ENCODE measurements around the gene TOP3A. TPM values are rescaled to one million over a fixed set of nuclear protein-coding genes. Genes with fewer than 3 reads are reported as not detected.
A peak's percentile ranks its signal among the peaks of the same experiment; 100 is the strongest.
"Not testable (repeated sequence)": the region's sequence is repeated elsewhere in the genome, so short reads cannot be mapped to it uniquely, and the experiment has no call there.

The TOP3A gene
- total RNA-seq, 2 experiments from 2014 or later, result 59.0 to 59.5 TPM

DNA sequence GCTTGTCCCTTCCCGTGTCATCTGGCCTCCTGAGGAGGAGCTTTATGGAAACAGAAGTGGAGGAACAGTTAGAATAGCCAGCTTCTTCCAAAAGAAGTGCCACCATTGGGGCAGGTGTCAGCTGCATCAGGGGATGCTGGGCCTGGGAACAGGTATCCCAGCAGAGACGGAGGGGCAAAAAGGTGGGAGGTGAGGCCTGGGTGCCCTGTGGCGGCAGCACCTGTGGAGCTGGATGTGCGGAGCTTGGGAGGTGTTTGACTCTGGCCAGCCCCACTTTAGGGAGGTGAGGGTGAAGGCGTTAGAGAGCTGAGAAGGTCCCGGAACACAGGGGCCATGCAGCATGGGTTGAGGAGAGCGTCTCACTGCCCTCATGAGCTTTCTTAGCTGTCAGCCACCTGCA lies 5.5 kb upstream of the TOP3A start:
- intact Hi-C loops (cut with micrococcal nuclease), result no loop called here
- Mint-ChIP-seq H3K27ac (no peak overlapping the region), H3K27me3 (ENCODE audit: low read depth) (no peaks in the 10 kb centered on the region), H3K36me3 (ENCODE audit: low read depth) (peaks cover 5% of the 10 kb centered on the region), H3K4me3 (no peak overlapping the region), H3K4me1 (ENCODE audit: low read depth) (peaks cover 59% of the 10 kb centered on the region), H3K9me3 (no peaks in the 10 kb centered on the region)
- CTCF ChIA-PET, result interaction anchor here (1.1 to 1.7 kb wide), 2 partner anchors 70 to 73 kb away, joined by 3 read pairs; no protein-coding TSS in a partner anchor
- DNase-seq, result no peak

DNA sequence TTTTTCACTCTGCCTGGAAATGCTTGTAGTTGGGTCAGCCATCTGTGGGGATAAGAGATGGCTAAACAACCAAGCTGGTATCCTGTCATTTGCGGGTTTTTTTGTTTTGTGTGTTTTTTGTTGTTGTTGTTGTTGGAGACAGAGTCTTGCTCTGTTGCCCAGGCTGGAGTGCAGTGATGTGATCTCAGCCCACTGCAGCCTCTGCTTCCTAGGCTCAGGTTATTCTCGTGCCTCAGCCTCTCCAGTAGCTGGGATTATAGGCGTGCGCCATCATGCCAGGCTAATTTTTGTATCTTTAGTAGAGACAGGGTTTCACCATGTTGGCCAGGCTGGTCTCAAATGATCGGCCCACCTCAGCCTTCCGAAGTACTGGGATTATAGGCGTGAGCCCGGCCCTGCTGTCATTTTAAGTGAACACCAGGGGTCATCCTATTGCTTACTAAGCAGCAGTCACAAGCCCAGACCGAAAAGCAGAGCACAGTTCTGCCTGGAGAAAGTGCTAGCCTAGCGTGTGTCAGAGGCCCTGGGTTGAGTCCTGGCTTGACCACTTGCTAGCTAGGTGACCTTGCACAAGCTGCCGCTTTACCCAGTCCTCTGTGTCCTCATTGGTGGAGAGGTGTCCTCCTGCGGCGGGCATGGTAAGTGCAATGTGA lies 4.9 kb upstream of the TOP3A start:
- Mint-ChIP-seq H3K4me1 (ENCODE audit: low read depth) (peaks cover 54% of the 10 kb centered on the region), H3K27me3 (ENCODE audit: low read depth) (no peaks in the 10 kb centered on the region), H3K9me3 (no peaks in the 10 kb centered on the region), H3K4me3 (no peak overlapping the region), H3K27ac (no peak overlapping the region), H3K36me3 (ENCODE audit: low read depth) (peaks cover 5% of the 10 kb centered on the region)
- intact Hi-C loops (cut with micrococcal nuclease), result no loop called here
- CTCF ChIA-PET, result interaction anchor here (1.1 to 1.7 kb wide), 2 partner anchors 69 to 72 kb away, joined by 3 read pairs; no protein-coding TSS in a partner anchor
- peak; percentile 29 for DNase-seq

DNA sequence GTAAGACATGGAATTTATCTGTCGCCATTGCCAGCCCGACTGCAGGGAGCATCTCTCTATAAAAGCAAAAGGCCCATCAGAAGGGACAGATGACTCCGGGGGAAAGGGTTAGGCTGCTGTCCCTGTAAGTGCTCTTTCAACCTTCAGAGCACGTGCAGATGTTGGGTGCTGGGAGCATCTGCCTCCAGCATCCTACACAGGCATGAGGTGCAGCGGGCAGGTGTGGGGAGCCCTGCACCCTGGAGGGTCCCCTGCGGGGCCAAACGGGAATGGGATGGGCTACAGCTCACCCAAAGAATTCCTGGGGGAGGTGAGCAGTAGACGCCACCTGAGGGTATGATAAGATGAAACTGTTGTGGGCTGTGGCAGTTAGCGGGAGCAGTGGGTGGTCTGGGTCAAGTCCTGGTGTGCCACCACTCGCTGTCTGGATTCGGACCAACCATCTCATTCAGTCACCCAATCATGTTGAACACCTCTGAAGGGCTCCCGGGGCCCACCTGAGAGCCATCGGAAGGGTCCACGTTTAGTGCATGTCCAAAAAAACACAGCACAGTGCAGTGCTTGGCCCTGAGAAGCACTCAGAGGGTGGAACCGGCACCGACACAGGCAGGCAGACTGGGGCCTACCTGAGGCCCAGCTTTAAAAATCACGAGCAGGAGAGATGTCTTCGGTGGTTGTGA lies 4.1 kb upstream of the TOP3A start:
- no peaks in the 10 kb centered on the region for H3K9me3 Mint-ChIP-seq
- no peaks in the 10 kb centered on the region for H3K27me3 Mint-ChIP-seq (ENCODE audit: low read depth)
- peaks cover 10% of the 10 kb centered on the region for H3K36me3 Mint-ChIP-seq (ENCODE audit: low read depth)
- H3K4me3 Mint-ChIP-seq, result no peak overlapping the region
- intact Hi-C loops (cut with micrococcal nuclease), result no loop called here
- peaks cover 55% of the 10 kb centered on the region for H3K4me1 Mint-ChIP-seq (ENCODE audit: low read depth)
- DNase-seq, result no peak
- CTCF ChIA-PET, result no interaction called here
- H3K27ac Mint-ChIP-seq, result no peak overlapping the region

DNA sequence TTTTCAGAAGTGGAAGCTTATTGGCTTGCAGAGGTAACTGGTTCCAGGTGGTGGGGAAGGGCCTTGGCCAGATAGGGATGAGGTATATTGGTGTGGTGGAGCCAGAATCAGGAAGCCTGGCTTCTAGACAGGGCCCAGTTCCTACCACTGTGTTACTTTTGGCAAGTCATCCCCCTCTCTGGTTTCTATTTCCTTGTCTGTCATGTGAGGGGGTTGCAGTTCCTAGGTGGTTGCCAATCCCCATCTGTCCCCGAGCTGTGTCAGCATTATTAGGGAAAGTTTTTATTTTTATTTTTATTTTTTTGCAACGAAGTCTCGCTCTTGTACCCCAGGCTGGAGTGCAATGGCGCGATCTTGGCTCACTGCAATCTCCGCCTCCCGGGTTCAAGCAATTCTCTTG lies 3.3 kb upstream of the TOP3A start:
- intact Hi-C loops (cut with micrococcal nuclease), result no loop called here
- no peak overlapping the region for H3K4me3 Mint-ChIP-seq
- no peak overlapping the region for H3K27ac Mint-ChIP-seq
- H3K36me3 Mint-ChIP-seq (ENCODE audit: low read depth), result peaks cover 15% of the 10 kb centered on the region
- CTCF ChIA-PET, result interaction anchor here (0.6 kb wide), 2 partner anchors 101 to 561 kb away, joined by 3 to 4 read pairs; no protein-coding TSS in a partner anchor
- H3K27me3 Mint-ChIP-seq (ENCODE audit: low read depth), result no peaks in the 10 kb centered on the region
- no peaks in the 10 kb centered on the region for H3K9me3 Mint-ChIP-seq
- peaks cover 60% of the 10 kb centered on the region for H3K4me1 Mint-ChIP-seq (ENCODE audit: low read depth)
- no peak for DNase-seq

DNA sequence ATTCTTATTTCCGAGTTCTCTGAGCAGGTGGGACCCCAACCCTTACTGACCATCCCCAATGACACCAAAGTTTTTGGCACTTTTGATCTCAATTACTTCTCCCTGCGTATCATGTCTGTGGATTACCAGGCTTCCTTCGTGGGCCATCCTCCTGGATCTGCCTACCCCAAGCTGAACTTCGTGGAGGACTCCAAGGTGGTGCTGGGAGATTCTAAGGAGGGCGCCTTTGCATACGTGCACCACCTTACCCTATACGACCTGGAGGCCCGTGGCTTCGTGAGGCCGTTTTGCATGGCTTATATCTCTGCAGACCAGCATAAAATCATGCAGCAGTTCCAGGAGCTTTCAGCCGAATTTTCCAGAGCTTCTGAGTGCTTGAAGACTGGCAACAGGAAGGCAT lies 1.2 kb upstream of the TOP3A start:
- peak overlapping the region; percentile 92 for H3K4me3 Mint-ChIP-seq
- H3K27ac Mint-ChIP-seq, result peak overlapping the region; percentile 99
- peaks cover 26% of the 10 kb centered on the region for H3K36me3 Mint-ChIP-seq (ENCODE audit: low read depth)
- peaks cover 76% of the 10 kb centered on the region for H3K4me1 Mint-ChIP-seq (ENCODE audit: low read depth)
- DNase-seq, result no peak
- intact Hi-C loops (cut with micrococcal nuclease), result loop anchor here (1.0 to 2.0 kb wide), 6 partner anchors 47 to 229 kb away; partner anchors contain the start of genes ALKBH5, DRG2, LLGL1 and MIEF2
- no peaks in the 10 kb centered on the region for H3K9me3 Mint-ChIP-seq
- no peaks in the 10 kb centered on the region for H3K27me3 Mint-ChIP-seq (ENCODE audit: low read depth)
- CTCF ChIA-PET, result no interaction called here

DNA sequence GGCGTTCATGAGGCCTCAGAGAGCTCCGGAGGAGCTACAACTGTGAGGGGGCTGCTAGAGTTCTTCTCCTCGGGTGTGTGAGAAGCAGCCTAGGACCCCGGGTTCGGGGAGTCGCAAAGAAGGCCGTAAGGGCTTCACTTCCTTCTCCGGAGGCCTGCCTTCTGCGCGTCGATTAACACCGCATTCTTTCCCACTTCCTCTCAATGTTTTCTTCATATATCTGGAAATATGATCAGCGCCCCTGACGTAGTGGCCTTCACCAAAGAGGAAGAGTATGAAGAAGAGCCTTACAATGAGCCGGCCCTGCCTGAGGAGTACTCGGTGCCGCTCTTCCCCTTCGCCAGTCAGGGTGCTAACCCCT lies 748 bp upstream of the TOP3A start:
- H3K36me3 Mint-ChIP-seq (ENCODE audit: low read depth), result peaks cover 29% of the 10 kb centered on the region
- intact Hi-C loops (cut with micrococcal nuclease), result loop anchor here (1.0 to 2.0 kb wide), 6 partner anchors 48 to 228 kb away; partner anchors contain the start of genes ALKBH5, DRG2, LLGL1 and MIEF2
- DNase-seq, result peak; percentile 13
- CTCF ChIA-PET, result no interaction called here
- H3K4me1 Mint-ChIP-seq (ENCODE audit: low read depth), result peaks cover 74% of the 10 kb centered on the region
- H3K9me3 Mint-ChIP-seq, result no peaks in the 10 kb centered on the region
- H3K27me3 Mint-ChIP-seq (ENCODE audit: low read depth), result no peaks in the 10 kb centered on the region
- H3K4me3 Mint-ChIP-seq, result peak overlapping the region; percentile 92
- H3K27ac Mint-ChIP-seq, result peak overlapping the region; percentile 99

DNA sequence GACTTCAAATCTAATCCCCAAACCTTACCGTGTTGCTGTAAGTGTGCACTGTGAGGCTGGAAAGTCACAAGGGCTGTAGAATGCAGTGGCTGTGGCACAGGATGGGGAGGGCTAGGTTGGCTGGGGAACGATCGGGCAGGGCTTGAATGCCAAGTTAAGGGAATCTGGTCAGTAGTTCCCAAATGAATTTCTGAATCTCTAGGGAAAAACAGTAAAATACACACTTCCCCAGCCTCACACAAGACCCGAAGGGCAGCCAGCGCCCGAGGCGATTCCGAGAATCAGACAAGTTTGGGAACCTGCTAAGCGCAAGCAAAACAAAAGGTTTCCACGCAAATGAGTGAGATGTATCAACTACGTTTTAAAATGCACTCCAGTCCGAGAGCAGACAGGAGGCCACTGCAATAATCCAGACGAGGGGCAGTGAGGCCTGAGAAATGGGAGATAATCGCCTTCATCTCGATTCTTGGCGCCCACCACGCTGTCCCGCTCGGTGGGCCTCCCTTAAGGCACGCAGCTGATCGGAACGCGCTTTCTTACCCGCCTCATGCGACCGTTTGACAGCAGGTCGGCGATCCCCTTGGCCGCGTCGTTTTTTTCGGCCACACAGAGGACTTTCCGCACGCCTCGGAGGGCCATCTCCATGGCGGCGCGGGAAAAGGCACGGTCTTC lies 599 bp downstream of the TOP3A start:
- Mint-ChIP-seq H3K9me3 (no peaks in the 10 kb centered on the region), H3K27me3 (ENCODE audit: low read depth) (no peaks in the 10 kb centered on the region), H3K36me3 (ENCODE audit: low read depth) (peaks cover 35% of the 10 kb centered on the region), H3K27ac (peak overlapping the region; percentile 99), H3K4me3 (peak overlapping the region; percentile 92), H3K4me1 (ENCODE audit: low read depth) (peaks cover 69% of the 10 kb centered on the region)
- peak; percentile 14 for DNase-seq
- intact Hi-C loops (cut with micrococcal nuclease), result loop anchor here (2.0 kb wide), 1 partner anchor 65 kb away; no protein-coding TSS in a partner anchor
- CTCF ChIA-PET, result interaction anchor here (0.5 to 0.8 kb wide), 3 partner anchors 27 to 276 kb away, joined by 3 read pairs; partner anchors contain the start of gene MIEF2

DNA sequence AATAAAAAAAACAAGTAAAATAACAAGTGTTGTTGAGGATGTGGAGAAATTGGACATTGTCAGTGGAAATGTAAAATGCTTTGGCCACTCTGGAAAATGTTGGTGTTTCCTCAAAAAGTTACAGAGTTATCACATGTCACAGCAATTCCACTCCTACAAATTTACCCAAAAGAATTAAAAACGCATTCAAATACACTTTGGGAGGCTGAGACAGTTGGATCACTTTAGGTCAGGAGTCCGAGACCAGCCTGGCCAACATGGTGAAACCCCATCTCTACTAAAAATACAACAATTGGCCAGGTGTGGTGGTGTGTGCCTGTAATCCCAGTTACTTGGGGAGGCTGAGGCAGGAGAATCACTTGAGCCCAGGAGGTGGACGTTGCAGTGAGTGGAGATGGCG lies 5.6 kb downstream of the TOP3A start:
- DNase-seq, result no peak
- no peak overlapping the region for H3K4me3 Mint-ChIP-seq
- H3K27me3 Mint-ChIP-seq (ENCODE audit: low read depth), result no peaks in the 10 kb centered on the region
- H3K4me1 Mint-ChIP-seq (ENCODE audit: low read depth), result peaks cover 33% of the 10 kb centered on the region
- H3K27ac Mint-ChIP-seq, result no peak overlapping the region
- H3K36me3 Mint-ChIP-seq (ENCODE audit: low read depth), result peaks cover 47% of the 10 kb centered on the region
- no peaks in the 10 kb centered on the region for H3K9me3 Mint-ChIP-seq
- intact Hi-C loops (cut with micrococcal nuclease), result no loop called here
- CTCF ChIA-PET, result no interaction called here

DNA sequence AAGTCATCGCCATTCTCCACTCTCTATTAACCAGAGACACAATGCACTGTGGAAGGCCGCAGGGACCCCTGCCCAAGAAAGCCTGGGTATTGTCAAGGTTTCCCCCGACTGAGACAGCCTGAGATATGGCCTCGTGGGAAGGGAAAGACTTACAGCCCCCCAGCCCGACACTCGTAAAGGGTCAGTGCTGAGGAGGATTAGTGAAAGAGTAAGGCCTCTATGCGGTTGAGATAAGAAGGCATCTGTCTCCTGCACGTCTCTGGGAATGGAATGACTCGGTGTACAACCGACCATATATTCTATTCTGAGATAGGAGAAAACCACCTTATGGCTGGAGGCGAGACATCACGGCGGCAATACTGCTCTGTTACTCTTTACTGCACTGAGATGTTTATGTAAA lies 11.6 kb downstream of the TOP3A start:
- H3K27me3 Mint-ChIP-seq (ENCODE audit: low read depth); intact Hi-C loops (cut with micrococcal nuclease); H3K4me1 Mint-ChIP-seq (ENCODE audit: low read depth); DNase-seq; H3K27ac Mint-ChIP-seq; H3K9me3 Mint-ChIP-seq; H3K4me3 Mint-ChIP-seq: not testable (repeated sequence)
- CTCF ChIA-PET, result interaction anchor here (0.6 kb wide), 1 partner anchor 1297 kb away, joined by 3 read pairs; no protein-coding TSS in a partner anchor
- peaks cover 24% of the 10 kb centered on the region for H3K36me3 Mint-ChIP-seq (ENCODE audit: low read depth)

DNA sequence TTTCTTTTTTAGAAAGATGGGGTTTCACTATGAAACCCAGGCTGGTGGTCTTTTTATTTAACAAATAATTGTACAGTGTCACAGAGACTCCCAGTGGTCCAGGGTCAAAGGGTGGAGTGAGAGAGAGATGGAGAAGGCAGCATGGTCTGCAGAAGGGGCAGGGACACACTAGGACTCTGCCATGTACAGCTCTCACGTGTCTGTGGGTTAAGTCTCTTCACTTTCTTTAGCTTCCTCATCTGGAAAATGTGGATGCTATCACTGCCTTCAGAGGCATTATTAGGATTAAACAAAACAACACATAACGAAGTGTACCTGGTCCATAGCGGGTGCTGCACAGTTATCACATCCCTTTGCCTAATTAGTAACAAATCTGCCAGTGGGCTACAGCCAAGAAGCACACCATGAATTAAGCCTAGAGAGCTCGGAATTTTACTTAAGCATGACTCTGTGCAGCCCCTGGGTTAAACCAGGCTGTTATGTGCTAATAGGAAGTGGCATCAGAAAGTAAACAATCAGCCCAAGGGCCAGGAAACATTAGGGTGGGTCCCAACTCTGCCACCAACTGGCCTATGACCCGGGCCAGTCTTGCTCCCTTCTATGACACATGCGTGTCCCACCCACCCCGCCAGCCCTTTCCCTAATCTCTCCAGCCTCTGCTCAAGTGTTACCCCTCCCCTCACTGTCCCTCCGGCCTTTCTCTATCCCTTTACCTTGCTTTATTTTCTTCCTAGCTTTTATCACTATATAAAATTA lies 13.9 kb downstream of the TOP3A start:
- Mint-ChIP-seq H3K4me3 (no peak overlapping the region), H3K36me3 (ENCODE audit: low read depth) (peaks cover 26% of the 10 kb centered on the region), H3K4me1 (ENCODE audit: low read depth) (no peaks in the 10 kb centered on the region), H3K9me3 (no peaks in the 10 kb centered on the region), H3K27me3 (ENCODE audit: low read depth) (no peaks in the 10 kb centered on the region), H3K27ac (no peak overlapping the region)
- CTCF ChIA-PET, result interaction anchor here (1.7 kb wide), 1 partner anchor 52 kb away, joined by 4 read pairs; no protein-coding TSS in a partner anchor
- no peak for DNase-seq
- intact Hi-C loops (cut with micrococcal nuclease), result no loop called here

DNA sequence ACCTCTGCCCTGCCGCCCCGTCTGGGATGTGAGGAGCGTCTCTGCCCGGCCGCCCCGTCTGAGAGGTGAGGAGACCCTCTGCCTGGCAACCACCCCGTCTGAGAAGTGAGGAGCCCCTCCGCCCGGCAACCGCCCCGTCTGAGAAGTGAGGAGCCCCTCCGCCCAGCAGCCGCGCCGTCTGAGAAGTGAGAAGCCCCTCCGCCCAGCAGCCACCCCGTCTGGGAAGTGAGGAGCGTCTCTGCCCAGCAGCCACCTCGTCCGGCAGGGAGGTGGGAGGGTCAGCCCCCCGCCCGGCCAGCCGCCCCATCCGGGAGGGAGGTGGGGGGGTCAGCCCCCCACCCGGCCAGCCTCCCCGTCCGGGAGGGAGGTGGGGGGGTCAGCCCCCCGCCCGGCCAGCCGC lies 16.7 kb downstream of the TOP3A start:
- peaks cover 27% of the 10 kb centered on the region for H3K36me3 Mint-ChIP-seq (ENCODE audit: low read depth)

More for the DNA sequence above, 16.7 kb downstream of the TOP3A start:
- H3K9me3 Mint-ChIP-seq; H3K27ac Mint-ChIP-seq; DNase-seq; H3K4me1 Mint-ChIP-seq (ENCODE audit: low read depth); H3K4me3 Mint-ChIP-seq; intact Hi-C loops (cut with micrococcal nuclease); H3K27me3 Mint-ChIP-seq (ENCODE audit: low read depth); CTCF ChIA-PET: not testable (repeated sequence)

All from activated naive CD4-positive, alpha-beta T cell treated with anti-CD3 and anti-CD28 coated beads for 36 hours (primary cell).